Naive thymus-derived CD4-positive, alpha-beta T cell (primary cell): ENCODE measurements around the gene CA6. TPM values are rescaled to one million over a fixed set of nuclear protein-coding genes. Genes with fewer than 3 reads are reported as not detected.

Experiments used
- ATAC-seq: fragments of 150-1000 bp; cut with Tn5 transposase; 2 replicates; pipeline ENCODE4 v1.10.0; 2021; ENCODE audit warnings: mild to moderate bottlenecking, moderate library complexity
- CTCF ChIA-PET: fragments of 350-600 bp; sonication (Branson Sonifier 250); formaldehyde crosslinking; loops from one replicate; lab custom pipeline; 2021; ENCODE audit warnings: antibody characterized with exemption; lab: Charles Lee
- POLR2A ChIA-PET: fragments of 350-600 bp; sonication (Branson Sonifier 250); formaldehyde crosslinking; loops from one replicate; lab custom pipeline; 2021; ENCODE audit warnings: antibody characterized with exemption, inconsistent platforms; lab: Charles Lee
- DNase-seq, 9 donors: peaks; one replicate each; pipeline versions ENCODE4 v3.0.0 to v3.0.0-alpha.2; 2020 to 2022; ENCODE audit warnings: mixed read lengths in 1 of 9
- H3K27ac ChIP-seq: one replicate; pipeline ENCODE4 v1.7.0; 2013; ENCODE audit warnings: mild to moderate bottlenecking, low read depth, low read length, moderate library complexity
- H3K27me3 ChIP-seq, 2 donors: one replicate each; pipeline ENCODE4 v1.7.0; 2013; ENCODE audit warnings: low read length in 2 of 2, mild to moderate bottlenecking in 2 of 2, moderate library complexity in 2 of 2; ENCODE audit not compliant: control insufficient read depth in 2 of 2, insufficient read depth in 2 of 2
- H3K36me3 ChIP-seq, 3 experiments: 1 replicate in 2 of 3; 2 replicates in 1 of 3; pipeline ENCODE4 v1.7.0; 2013; ENCODE audit warnings: low read length in 3 of 3, mild to moderate bottlenecking in 3 of 3, moderate library complexity in 1 of 3; ENCODE audit not compliant: insufficient read depth in 3 of 3, control insufficient read depth in 2 of 3
- H3K4me1 ChIP-seq, 2 donors: one replicate each; pipeline ENCODE4 v1.7.0; 2013; ENCODE audit warnings: low read length in 2 of 2, mild to moderate bottlenecking in 2 of 2, moderate library complexity in 1 of 2; ENCODE audit not compliant: control insufficient read depth in 2 of 2, insufficient read depth in 2 of 2
- H3K4me3 ChIP-seq: 2 replicates; pipeline ENCODE4 v1.7.0; 2013; ENCODE audit warnings: mild to moderate bottlenecking, low read length
- H3K9me3 ChIP-seq, 3 experiments: 1 replicate in 2 of 3; 2 replicates in 1 of 3; pipeline ENCODE4 v1.7.0; 2013; ENCODE audit warnings: low read length in 3 of 3; ENCODE audit not compliant: control insufficient read depth in 2 of 3
- H3K27ac Mint-ChIP-seq, 9 donors: one replicate each; pipeline ENCODE4 v1.8.0; 2020 to 2022; ENCODE audit warnings: mixed read lengths in 9 of 9, mild to moderate bottlenecking in 8 of 9, moderate library complexity in 5 of 9, inconsistent platforms in 2 of 9
- H3K27me3 Mint-ChIP-seq, 5 donors: one replicate each; pipeline ENCODE4 v1.8.0; 2021 to 2022; ENCODE audit warnings: mixed read lengths in 5 of 5, mild to moderate bottlenecking in 1 of 5
- H3K36me3 Mint-ChIP-seq, 5 donors: one replicate each; pipeline ENCODE4 v1.8.0; 2020 to 2022; ENCODE audit warnings: mixed read lengths in 5 of 5, mild to moderate bottlenecking in 3 of 5, inconsistent platforms in 1 of 5
- H3K4me1 Mint-ChIP-seq, 7 donors: one replicate each; pipeline ENCODE4 v1.8.0; 2020 to 2022; ENCODE audit warnings: mixed read lengths in 7 of 7, mild to moderate bottlenecking in 3 of 7, inconsistent platforms in 1 of 7
- H3K4me3 Mint-ChIP-seq, 10 donors: one replicate each; pipeline ENCODE4 v1.8.0; 2020 to 2022; ENCODE audit warnings: mild to moderate bottlenecking in 10 of 10, mixed read lengths in 10 of 10, moderate library complexity in 6 of 10, inconsistent platforms in 2 of 10
- H3K9me3 Mint-ChIP-seq, 11 donors: one replicate each; pipeline ENCODE4 v1.8.0; 2020 to 2022; ENCODE audit warnings: mixed read lengths in 11 of 11, mild to moderate bottlenecking in 4 of 11, inconsistent platforms in 1 of 11, moderate library complexity in 1 of 11
- intact Hi-C, 2 donors: fragments of 100-400 bp; cut with micrococcal nuclease; formaldehyde crosslinking; loops; one replicate each; pipeline ENCODE4 v1.15.1; 2023
- polyA plus RNA-seq, 2 donors: library from polyadenylated mRNA; unstranded; fragments of 300-500 nt; fragmentation: Illumina TruSeq; gene quantifications; one replicate each; pipeline ENCODE4 v1.2.3, GENCODE V29; 2021
- total RNA-seq, 6 experiments: library from RNA in 5 of 6; stranded (reverse) in 5 of 6; gene quantifications; 1 replicate in 5 of 6; 2 replicates in 1 of 6; pipeline ENCODE4 v1.2.3 and lab custom pipeline; 2021 to 2026

CA6 gene
- total and polyA plus RNA-seq, 7 experiments from 2014 or later = 0.49 to 9.3 (median 2.2) TPM

- no peaks in the 10 kb centered on the region for H3K27me3 ChIP-seq
- peaks cover 0 to 3% (median 0%) of the 10 kb centered on the region in 5 donors for H3K27me3 Mint-ChIP-seq
- H3K4me1 Mint-ChIP-seq = peaks cover 9 to 51% (median 41%) of the 10 kb centered on the region in 7 donors
- ATAC-seq = no peak
- peaks cover 0 to 7% (median 0%) of the 10 kb centered on the region in 5 donors for H3K36me3 Mint-ChIP-seq
- intact Hi-C loops = loop anchor here (5.0 kb wide), 3 partner anchors 39 to 129 kb away; partner anchors contain the start of genes ENO1 (in 2 of the 2) and CA6 (in 1 of the 2)
- peak overlapping the region; percentile 27 for H3K4me3 ChIP-seq
- peak overlapping the region; percentile 71 to 85 (median 76) for H3K4me3 Mint-ChIP-seq
- DNase-seq = no peak
- H3K9me3 Mint-ChIP-seq = no peaks in the 10 kb centered on the region
- ChIA-PET CTCF (interaction anchor here (0.6 to 7.2 kb wide), 10 partner anchors 15 to 524 kb away, joined by 3 to 158 read pairs (median 8); no protein-coding TSS in a partner anchor), POLR2A (interaction anchor here (0.6 to 8.9 kb wide), 10 partner anchors 10 to 107 kb away, joined by 3 to 127 read pairs (median 8); partner anchors contain the start of genes CA6 and ENO1)
- peak overlapping the region; percentile 65 for H3K27ac ChIP-seq
- no peaks in the 10 kb centered on the region for H3K9me3 ChIP-seq
- peaks cover 4 to 22% of the 10 kb centered on the region in 2 donors for H3K4me1 ChIP-seq
- no peaks in the 10 kb centered on the region for H3K36me3 ChIP-seq
- peak overlapping the region; percentile 78 to 99 (median 95) for H3K27ac Mint-ChIP-seq
Measured at GRCh38 chr1:8985915-8986813, 40.5 kb downstream of the CA6 start.

- Histone ChIP-seq H3K9me3 (no peaks in the 10 kb centered on the region), H3K27ac (peak overlapping the region; percentile 65), H3K4me3 (peak overlapping the region; percentile 27), H3K36me3 (no peaks in the 10 kb centered on the region), H3K27me3 (no peaks in the 10 kb centered on the region), H3K4me1 (peaks cover 4 to 22% of the 10 kb centered on the region in 2 donors)
- H3K27ac Mint-ChIP-seq = peak overlapping the region; percentile 78 to 99 (median 95)
- DNase-seq (peak in 3 of 9 donors; percentile 36 to 42 (median 36)), ATAC-seq (peak; percentile 28)
- peaks cover 0 to 5% (median 0%) of the 10 kb centered on the region in 5 donors for H3K36me3 Mint-ChIP-seq
- POLR2A ChIA-PET = interaction anchor here (0.6 to 8.9 kb wide), 13 partner anchors 10 to 285 kb away, joined by 3 to 127 read pairs (median 6); partner anchors contain the start of genes CA6 and ENO1
- CTCF ChIA-PET = interaction anchor here (0.7 to 7.2 kb wide), 17 partner anchors 13 to 138 kb away, joined by 3 to 158 read pairs (median 4); partner anchors contain the start of gene CA6
- no peaks in the 10 kb centered on the region for H3K27me3 Mint-ChIP-seq
- intact Hi-C loops = loop anchor here (1.0 to 5.0 kb wide), 4 partner anchors 16 to 130 kb away; partner anchors contain the start of genes ENO1 (in 2 of the 2) and CA6 (in 1 of the 2)
- peak overlapping the region; percentile 71 to 85 (median 76) for H3K4me3 Mint-ChIP-seq
- H3K4me1 Mint-ChIP-seq = peaks cover 9 to 54% (median 41%) of the 10 kb centered on the region in 7 donors
- no peaks in the 10 kb centered on the region for H3K9me3 Mint-ChIP-seq
Measured at GRCh38 chr1:8986814-8987190, 41.1 kb downstream of the CA6 start.

DNA sequence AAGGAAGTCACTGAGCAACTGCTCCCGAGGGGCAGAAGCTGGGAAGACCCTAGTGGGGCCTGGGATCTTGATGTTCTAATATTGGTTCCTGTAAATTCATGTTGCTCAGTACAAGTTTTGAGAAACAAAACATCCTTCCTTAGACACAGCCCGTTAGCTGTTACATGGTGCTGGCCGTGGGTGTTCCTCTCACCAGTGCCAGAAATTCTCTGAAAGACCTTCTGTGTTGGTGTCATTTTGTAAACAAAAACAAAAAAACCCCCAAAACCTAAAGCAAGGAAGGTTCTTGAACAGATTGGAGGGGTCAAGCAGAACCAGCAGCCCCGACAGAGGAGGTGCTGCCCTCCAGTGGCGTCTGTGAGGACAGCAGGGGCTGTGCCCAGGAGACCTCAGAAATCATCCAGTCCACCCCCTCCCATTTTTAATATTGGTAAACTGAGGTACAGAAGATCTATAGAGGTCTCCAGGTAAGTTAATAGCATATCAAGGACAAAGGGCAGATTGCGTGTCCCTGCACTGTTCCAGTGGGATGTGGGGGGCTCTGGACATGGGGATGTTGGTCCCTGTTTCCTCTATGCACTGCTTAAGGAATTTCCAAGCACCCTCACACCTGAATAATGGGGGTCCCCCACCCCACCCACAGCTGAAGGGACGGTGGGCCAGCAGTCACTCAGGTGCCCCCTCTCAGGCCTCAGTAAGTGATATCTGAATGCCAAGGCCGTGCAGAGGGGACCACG is 42.4 kb downstream of the CA6 start:
- H3K4me1 Mint-ChIP-seq = peaks cover 9 to 63% (median 41%) of the 10 kb centered on the region in 7 donors
- peaks cover 0 to 4% (median 0%) of the 10 kb centered on the region in 11 donors for H3K9me3 Mint-ChIP-seq
- peak overlapping the region; percentile 57 to 99 (median 93) for H3K27ac Mint-ChIP-seq
- peaks cover 4 to 22% of the 10 kb centered on the region in 2 donors for H3K4me1 ChIP-seq
- peak; percentile 89 for ATAC-seq
- intact Hi-C loops = loop anchor here (1.0 to 5.0 kb wide), 9 partner anchors 17 to 131 kb away; partner anchors contain the start of genes ENO1 (in 2 of the 2) and CA6 (in 1 of the 2)
- H3K36me3 Mint-ChIP-seq = peaks cover 0 to 10% (median 0%) of the 10 kb centered on the region in 5 donors
- POLR2A ChIA-PET = interaction anchor here (0.9 to 8.9 kb wide), 12 partner anchors 12 to 171 kb away, joined by 3 to 127 read pairs (median 8); partner anchors contain the start of genes CA6, ENO1 and RERE
- peak overlapping the region; percentile 36 to 85 (median 73) for H3K4me3 Mint-ChIP-seq
- no peak overlapping the region for H3K4me3 ChIP-seq
- peaks cover 0 to 4% (median 0%) of the 10 kb centered on the region in 3 experiments for H3K9me3 ChIP-seq
- DNase-seq = peak; percentile 19 to 78 (median 65)
- CTCF ChIA-PET = interaction anchor here (0.6 to 7.2 kb wide), 22 partner anchors 14 to 426 kb away, joined by 3 to 158 read pairs (median 4); partner anchors contain the start of gene CA6
- no peaks in the 10 kb centered on the region for H3K27me3 Mint-ChIP-seq
- H3K27ac ChIP-seq = peak overlapping the region; percentile 65
- no peaks in the 10 kb centered on the region for H3K36me3 ChIP-seq
- H3K27me3 ChIP-seq = no peaks in the 10 kb centered on the region

- peaks cover 0 to 12% (median 0%) of the 10 kb centered on the region in 5 donors for H3K36me3 Mint-ChIP-seq
- H3K4me1 Mint-ChIP-seq = peaks cover 9 to 59% (median 36%) of the 10 kb centered on the region in 7 donors
- H3K27me3 ChIP-seq = no peaks in the 10 kb centered on the region
- H3K4me1 ChIP-seq = peaks cover 4 to 22% of the 10 kb centered on the region in 2 donors
- H3K27me3 Mint-ChIP-seq = no peaks in the 10 kb centered on the region
- ATAC-seq (no peak), DNase-seq (no peak)
- no peak overlapping the region for H3K4me3 ChIP-seq
- ChIA-PET CTCF (interaction anchor here (0.6 to 7.2 kb wide), 10 partner anchors 16 to 129 kb away, joined by 3 to 158 read pairs (median 4); no protein-coding TSS in a partner anchor), POLR2A (interaction anchor here (1.2 to 8.9 kb wide), 5 partner anchors 16 to 110 kb away, joined by 3 to 127 read pairs (median 41); partner anchors contain the start of gene ENO1)
- H3K4me3 Mint-ChIP-seq = no peak overlapping the region
- H3K27ac ChIP-seq = no peak overlapping the region
- H3K9me3 ChIP-seq = peaks cover 0 to 6% (median 0%) of the 10 kb centered on the region in 3 experiments
- H3K27ac Mint-ChIP-seq = peak overlapping the region in 2 of 9 donors; percentile 23 to 99
- H3K9me3 Mint-ChIP-seq = peaks cover 0 to 5% (median 0%) of the 10 kb centered on the region in 11 donors
- intact Hi-C loops = loop anchor here (1.0 to 5.0 kb wide), 9 partner anchors 17 to 131 kb away; partner anchors contain the start of genes ENO1 (in 2 of the 2) and CA6 (in 1 of the 2)
- H3K36me3 ChIP-seq = no peaks in the 10 kb centered on the region
Measured at GRCh38 chr1:8988618-8988967, 42.9 kb downstream of the CA6 start.

DNA sequence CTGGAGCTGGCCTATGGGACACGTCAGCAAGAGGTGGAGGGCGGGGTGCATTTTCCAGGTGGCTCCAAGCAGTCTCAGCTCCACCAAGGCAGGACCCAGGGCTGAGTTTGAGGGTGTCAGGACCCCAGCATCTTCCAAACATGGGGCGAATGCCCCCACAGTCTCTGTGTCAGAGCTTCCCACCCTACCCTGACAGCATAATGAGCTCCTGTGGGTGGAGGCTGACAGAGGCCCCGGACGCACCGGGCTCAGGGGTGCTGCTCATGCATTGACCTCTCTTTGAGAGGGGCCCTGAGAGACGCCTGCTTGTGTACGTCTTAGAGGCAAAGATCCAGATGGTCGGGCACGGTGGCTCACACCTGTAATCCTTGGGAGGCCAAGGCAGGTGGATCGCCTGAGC is 43.4 kb downstream of the CA6 start:
- ChIA-PET POLR2A (interaction anchor here (0.6 to 8.9 kb wide), 7 partner anchors 16 to 110 kb away, joined by 3 to 127 read pairs (median 12); partner anchors contain the start of gene ENO1), CTCF (interaction anchor here (0.8 to 7.2 kb wide), 10 partner anchors 15 to 130 kb away, joined by 3 to 158 read pairs (median 4); no protein-coding TSS in a partner anchor)
- Histone ChIP-seq H3K9me3 (peaks cover 0 to 6% (median 0%) of the 10 kb centered on the region in 3 experiments), H3K4me3 (no peak overlapping the region), H3K27me3 (no peaks in the 10 kb centered on the region), H3K4me1 (peaks cover 4 to 22% of the 10 kb centered on the region in 2 donors), H3K27ac (no peak overlapping the region), H3K36me3 (no peaks in the 10 kb centered on the region)
- Mint-ChIP-seq H3K27ac (peak overlapping the region in 1 of 9 donors; percentile 99), H3K27me3 (no peaks in the 10 kb centered on the region), H3K36me3 (peaks cover 0 to 12% (median 0%) of the 10 kb centered on the region in 5 donors), H3K9me3 (peaks cover 0 to 5% (median 0%) of the 10 kb centered on the region in 11 donors), H3K4me3 (no peak overlapping the region), H3K4me1 (peaks cover 9 to 54% (median 31%) of the 10 kb centered on the region in 7 donors)
- ATAC-seq = no peak
- intact Hi-C loops = loop anchor here (2.0 to 5.0 kb wide), 4 partner anchors 26 to 132 kb away; partner anchors contain the start of genes ENO1 (in 2 of the 2) and CA6 (in 1 of the 2)
- no peak for DNase-seq
